Central memory CD4-positive, alpha-beta T cell (primary cell): ENCODE measurements around the gene GSC2.

Source experiments
- DNase-seq: peaks from one replicate; pipeline ENCODE4 v3.0.0; 2022

The GSC2 gene

GRCh38 chr22:19132693-19133400 lies 17.2 kb downstream of the GSC2 start:
- DNase-seq: no peak

GRCh38 chr22:19132153-19132552 lies 17.9 kb downstream of the GSC2 start:
- no peak for DNase-seq

GRCh38 chr22:19131685-19132015 lies 18.4 kb downstream of the GSC2 start:
- no peak for DNase-seq

- DNase-seq: no peak
These were observed 19.0 kb downstream of the GSC2 start, which contains the start of gene TSSK2 for GRCh38 chr22:19130959-19131684. Gene TSSK2 (plus strand): TSS chr22:19131308. CDS start chr22:19131400, 92 bp downstream.

- DNase-seq: no peak
These were observed 20.2 kb downstream of the GSC2 start for GRCh38 chr22:19129871-19130270.

- DNase-seq: no peak
These were observed 21.0 kb downstream of the GSC2 start for GRCh38 chr22:19128946-19129727.

- no peak for DNase-seq
These were observed 22.1 kb downstream of the GSC2 start for GRCh38 chr22:19128009-19128401.

GRCh38 chr22:19127329-19128008 lies 22.6 kb downstream of the GSC2 start:
- DNase-seq: no peak

GRCh38 chr22:19126309-19127273 lies 23.5 kb downstream of the GSC2 start:
- DNase-seq: no peak

- no peak for DNase-seq
These were observed 24.4 kb downstream of the GSC2 start for GRCh38 chr22:19125474-19126308.

GRCh38 chr22:19125011-19125410 lies 25.1 kb downstream of the GSC2 start:
- DNase-seq: no peak

- DNase-seq: no peak
These were observed 25.7 kb downstream of the GSC2 start for GRCh38 chr22:19124377-19124776.

GRCh38 chr22:19123936-19124335 lies 26.2 kb downstream of the GSC2 start:
- DNase-seq: no peak

GRCh38 chr22:19122752-19123492 lies 27.2 kb downstream of the GSC2 start:
- DNase-seq: no peak

- peak; percentile 94 for DNase-seq
These were observed 27.8 kb downstream of the GSC2 start, which contains the start of gene DGCR2 for GRCh38 chr22:19122143-19122751. Gene DGCR2 (minus strand): TSS chr22:19122412. CDS start chr22:19122206, 206 bp downstream.

GRCh38 chr22:19121631-19122142 lies 28.4 kb downstream of the GSC2 start:
- peak; percentile 8 for DNase-seq

- no peak for DNase-seq
These were observed 29.1 kb downstream of the GSC2 start for GRCh38 chr22:19120829-19121630.

- no peak for DNase-seq
These were observed 30.1 kb downstream of the GSC2 start for GRCh38 chr22:19119949-19120348.
